Measurements from ENCODE around the gene STRBP. TPM values are rescaled to one million over a fixed set of nuclear protein-coding genes. Genes with fewer than 3 reads are reported as not detected.

Gene STRBP
- total RNA-seq (2021) (34.5 and 39.9 TPM in 2 replicates), Bru-seq, nascent RNA (percentile 77 among the genes with signal in this experiment), BruChase-seq, experiment 1, labeled RNA remaining after a 2-hour chase (percentile 74 among the genes with signal in this experiment), BruChase-seq, experiment 2, labeled RNA remaining after a 6-hour chase (percentile 62 among the genes with signal in this experiment)
- long read RNA-seq, full-length matches to known transcripts: 2 of 66 reads
- long read RNA-seq, partial matches to known transcripts: 7 of 66 reads
- long read RNA-seq, other reads (novel, unspliced or antisense): 57 of 66 reads

DNA sequence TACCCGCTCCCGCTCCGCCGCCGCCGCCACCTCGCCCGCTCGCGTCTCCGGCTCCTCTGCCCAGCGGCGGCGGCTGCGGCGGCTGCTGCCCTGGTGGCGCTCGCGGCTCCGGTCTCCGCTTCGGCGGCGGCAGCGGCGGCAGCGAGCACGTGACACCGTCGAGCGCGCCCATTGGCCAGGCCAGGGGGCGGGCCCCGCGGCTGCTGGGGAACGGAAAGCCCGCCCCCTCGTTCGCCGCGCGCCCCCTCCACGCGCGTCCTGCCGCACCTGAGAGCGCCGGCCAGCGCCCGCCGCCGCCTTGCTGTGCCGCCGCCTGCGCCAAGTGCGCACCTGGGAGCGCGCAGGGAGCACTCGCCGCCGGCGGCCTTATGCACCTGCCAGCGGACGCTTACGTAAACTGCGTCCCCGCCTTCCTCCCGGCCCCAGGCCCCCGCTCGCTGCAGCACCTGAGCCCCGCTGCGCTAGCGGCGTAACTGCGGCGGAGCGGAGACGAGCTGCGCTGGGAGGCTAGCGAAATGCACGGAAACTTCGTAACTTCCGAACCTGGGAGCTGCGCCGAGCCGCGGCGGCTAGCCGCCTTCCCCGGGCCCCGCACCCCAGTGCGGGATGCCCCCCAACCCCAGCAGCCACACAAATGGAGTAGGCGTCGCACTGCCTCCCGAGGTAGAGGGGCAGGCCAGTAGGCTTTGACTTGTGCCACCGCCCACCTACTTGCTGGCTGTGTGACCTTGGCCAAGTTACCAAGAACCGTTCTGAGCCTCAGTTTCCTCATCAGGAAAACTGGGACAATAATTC, at the start of gene STRBP:
STRBP (minus strand) TSS at position 122 of the 795 bp plus-strand sequence. CDS start 84,452 bp downstream, outside the sequence.
- intact Hi-C loops (cut with micrococcal nuclease; ENCODE audit: unreplicated experiment): loop anchor here (1.0 kb wide), 1 partner anchor 59 kb away; no protein-coding TSS in a partner anchor
- H3K9me2 ChIP-seq (ENCODE audit: insufficient read depth): no peaks in the 10 kb centered on the region
- DNase-seq: peak; percentile 76 to 97
- no peaks in the 10 kb centered on the region for H4K20me1 ChIP-seq (ENCODE audit: insufficient read depth)
- H3K4me1 ChIP-seq (replicated peaks; ENCODE audit: insufficient read depth): peaks cover 12% of the 10 kb centered on the region; the same call in 1 of the 2 replicates
- peak within 1 kb of the TSS; percentile 77 for H3K4me3 ChIP-seq
- TF ChIP-seq, protein P1, sequence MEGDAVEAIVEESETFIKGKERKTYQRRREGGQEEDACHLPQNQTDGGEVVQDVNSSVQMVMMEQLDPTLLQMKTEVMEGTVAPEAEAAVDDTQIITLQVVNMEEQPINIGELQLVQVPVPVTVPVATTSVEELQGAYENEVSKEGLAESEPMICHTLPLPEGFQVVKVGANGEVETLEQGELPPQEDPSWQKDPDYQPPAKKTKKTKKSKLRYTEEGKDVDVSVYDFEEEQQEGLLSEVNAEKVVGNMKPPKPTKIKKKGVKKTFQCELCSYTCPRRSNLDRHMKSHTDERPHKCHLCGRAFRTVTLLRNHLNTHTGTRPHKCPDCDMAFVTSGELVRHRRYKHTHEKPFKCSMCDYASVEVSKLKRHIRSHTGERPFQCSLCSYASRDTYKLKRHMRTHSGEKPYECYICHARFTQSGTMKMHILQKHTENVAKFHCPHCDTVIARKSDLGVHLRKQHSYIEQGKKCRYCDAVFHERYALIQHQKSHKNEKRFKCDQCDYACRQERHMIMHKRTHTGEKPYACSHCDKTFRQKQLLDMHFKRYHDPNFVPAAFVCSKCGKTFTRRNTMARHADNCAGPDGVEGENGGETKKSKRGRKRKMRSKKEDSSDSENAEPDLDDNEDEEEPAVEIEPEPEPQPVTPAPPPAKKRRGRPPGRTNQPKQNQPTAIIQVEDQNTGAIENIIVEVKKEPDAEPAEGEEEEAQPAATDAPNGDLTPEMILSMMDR (conservative IDR thresholded peaks at IDR 0.05): no peak
- TF ChIP-seq EZH2 (IDR thresholded peaks at IDR 0.05; ENCODE audit: low read depth): no peak
- peak within 1 kb of the TSS; percentile 89 for H3K4me2 ChIP-seq
- no TSS peak for BruUV-seq (replicated peaks)
- no peak within 1 kb of the TSS for H3K27ac ChIP-seq
- no peaks in the 10 kb centered on the region for H3K27me3 ChIP-seq (ENCODE audit: insufficient read depth, low read depth)
- H2AFZ ChIP-seq: peak within 1 kb of the TSS; percentile 94
- no peaks in the 10 kb centered on the region for H3K36me3 ChIP-seq (ENCODE audit: low read depth)
- ChIA-PET CTCF (interaction anchor here (0.6 to 1.3 kb wide), 5 partner anchors 13 to 167 kb away, joined by 3 to 8 read pairs (median 3); no protein-coding TSS in a partner anchor), POLR2A (ENCODE audit: unreplicated experiment) (interaction anchor here (0.5 kb wide), 1 partner anchor 333 kb away, joined by 4 read pairs; no protein-coding TSS in a partner anchor)
- H3K79me2 ChIP-seq (ENCODE audit: low read depth): peaks cover 20% of the 10 kb centered on the region
- H3K9me3 ChIP-seq (ENCODE audit: insufficient read depth, low read depth): no peaks in the 10 kb centered on the region
- no peaks in the 10 kb centered on the region for H3F3A ChIP-seq (ENCODE audit: insufficient read depth, low read depth)

DNA sequence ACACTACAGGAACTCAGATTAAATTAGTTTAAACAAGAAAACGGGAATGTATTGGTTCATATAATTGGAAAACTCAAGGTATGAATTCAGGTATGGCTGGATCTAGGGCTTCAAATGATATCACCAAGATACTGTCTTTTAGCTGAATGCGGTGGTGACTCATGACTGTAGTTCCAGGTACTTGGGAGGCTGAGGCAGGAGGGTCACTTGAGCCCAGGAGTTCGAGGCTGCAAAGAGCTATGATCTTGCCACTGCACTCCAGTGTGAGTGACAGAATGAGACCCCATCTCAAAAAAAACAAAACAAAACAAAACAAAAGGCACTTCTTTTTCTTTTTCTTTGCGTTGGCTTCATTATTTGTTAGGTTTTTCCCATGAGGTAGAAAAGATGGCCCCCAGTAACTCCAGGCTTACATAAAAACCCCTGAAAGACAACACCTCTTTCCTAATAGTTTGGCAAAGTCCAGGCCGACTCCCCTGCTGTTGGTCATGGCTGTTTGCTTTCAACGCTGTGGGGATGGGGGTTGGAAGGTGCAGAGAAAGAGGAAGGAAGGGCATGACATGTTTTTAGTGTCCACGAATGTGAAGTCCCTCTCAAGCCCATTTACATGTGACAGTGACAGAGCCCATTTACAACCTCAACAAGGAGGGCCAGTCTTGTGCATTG, 47.8 kb upstream of the STRBP start:
- 0 out of 2 replicates have a peak, but pooled peaks cover 3% of the 10 kb centered on the region for H3K4me1 ChIP-seq (replicated peaks; ENCODE audit: insufficient read depth)
- no peaks in the 10 kb centered on the region for H3K9me3 ChIP-seq (ENCODE audit: insufficient read depth, low read depth)
- H3K79me2 ChIP-seq (ENCODE audit: low read depth): no peaks in the 10 kb centered on the region
- no peak overlapping the region for H3K4me2 ChIP-seq
- H3K36me3 ChIP-seq (ENCODE audit: low read depth): no peaks in the 10 kb centered on the region
- no peaks in the 10 kb centered on the region for H3K27me3 ChIP-seq (ENCODE audit: insufficient read depth, low read depth)
- no peak for TF ChIP-seq EZH2 (IDR thresholded peaks at IDR 0.05; ENCODE audit: low read depth)
- TF ChIP-seq, protein P1 (conservative IDR thresholded peaks at IDR 0.05): no peak
- intact Hi-C loops (cut with micrococcal nuclease; ENCODE audit: unreplicated experiment): no loop called here
- H3F3A ChIP-seq (ENCODE audit: insufficient read depth, low read depth): peaks cover 5% of the 10 kb centered on the region; the same call in 1 of the 2 replicates
- H3K9me2 ChIP-seq (ENCODE audit: insufficient read depth): no peaks in the 10 kb centered on the region; the same call in 1 of the 2 replicates
- BruUV-seq (replicated peaks): no TSS peak
- CTCF ChIA-PET: no interaction called here
- no peak overlapping the region for H3K27ac ChIP-seq
- POLR2A ChIA-PET (ENCODE audit: unreplicated experiment): no interaction called here
- no peaks in the 10 kb centered on the region for H4K20me1 ChIP-seq (ENCODE audit: insufficient read depth)
- DNase-seq: no peak
- no peak overlapping the region for H2AFZ ChIP-seq
- H3K4me3 ChIP-seq: no peak overlapping the region

DNA sequence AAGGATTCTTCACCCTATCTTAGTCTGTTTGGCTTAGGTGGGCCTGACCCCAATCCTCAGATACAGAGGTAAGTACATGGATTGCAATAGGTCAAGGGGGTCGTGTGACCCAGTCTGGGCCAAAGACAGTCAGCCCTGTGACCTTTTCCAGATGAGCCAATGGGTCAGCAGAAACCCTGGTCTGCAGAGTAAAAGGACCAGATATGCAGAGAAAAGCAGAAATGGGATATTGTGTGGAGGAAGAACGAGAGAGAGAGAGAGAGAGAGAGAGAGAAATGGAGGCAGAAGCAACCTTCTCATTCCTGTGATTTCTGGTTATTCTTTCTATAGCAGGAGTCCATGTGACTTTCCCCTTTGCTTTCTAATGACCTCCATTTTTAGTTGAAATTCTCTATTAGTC, 47.2 kb upstream of the STRBP start:
- intact Hi-C loops (cut with micrococcal nuclease; ENCODE audit: unreplicated experiment): no loop called here
- Histone ChIP-seq H3K36me3 (ENCODE audit: low read depth) (no peaks in the 10 kb centered on the region), H4K20me1 (ENCODE audit: insufficient read depth) (no peaks in the 10 kb centered on the region), H3K4me1 (replicated peaks; ENCODE audit: insufficient read depth) (0 out of 2 replicates have a peak, but pooled peaks cover 3% of the 10 kb centered on the region), H3K9me3 (ENCODE audit: insufficient read depth, low read depth) (no peaks in the 10 kb centered on the region), H3K79me2 (ENCODE audit: low read depth) (no peaks in the 10 kb centered on the region), H3K27me3 (ENCODE audit: insufficient read depth, low read depth) (no peaks in the 10 kb centered on the region), H3K9me2 (ENCODE audit: insufficient read depth) (no peaks in the 10 kb centered on the region; the same call in 1 of the 2 replicates), H3K27ac (no peak overlapping the region), H3K4me2 (no peak overlapping the region), H3K4me3 (no peak overlapping the region), H3F3A (ENCODE audit: insufficient read depth, low read depth) (peaks cover 5% of the 10 kb centered on the region; the same call in 1 of the 2 replicates), H2AFZ (no peak overlapping the region)
- BruUV-seq (replicated peaks): no TSS peak
- CTCF ChIA-PET: no interaction called here
- DNase-seq: no peak
- TF ChIP-seq EZH2 (IDR thresholded peaks at IDR 0.05; ENCODE audit: low read depth): no peak
- TF ChIP-seq, protein P1 (conservative IDR thresholded peaks at IDR 0.05): no peak
- POLR2A ChIA-PET (ENCODE audit: unreplicated experiment): no interaction called here

Measured in PC-9 (cell line).